ENCODE measurements around the gene S100PBP.

S100PBP gene

GRCh38 chr1:32770741-32771548 is 46.5 kb upstream of the S100PBP start:
- Histone ChIP-seq H2AFZ (ENCODE audit: low read depth, low read length) (no peak overlapping the region), H3K4me2 (ENCODE audit: low read length) (no peak overlapping the region), H3K36me3 (replicated peaks; ENCODE audit: low read depth, low read length) (peaks cover 8% of the 10 kb centered on the region), H3K27ac (ENCODE audit: low read length) (no peak overlapping the region), H3K27me3 (ENCODE audit: low read depth, low read length) (no peaks in the 10 kb centered on the region), H3K4me3 (ENCODE audit: low read length) (no peak overlapping the region), H3K4me1 (ENCODE audit: low read length) (no peaks in the 10 kb centered on the region), H3K9ac (ENCODE audit: low read length) (no peak overlapping the region), H3K79me2 (ENCODE audit: low read length) (no peaks in the 10 kb centered on the region), H4K20me1 (ENCODE audit: insufficient read depth, low read length) (no peaks in the 10 kb centered on the region), H3K9me3 (ENCODE audit: insufficient read depth, low read length) (no peaks in the 10 kb centered on the region)
- TF ChIP-seq EZH2phosphoT487 (IDR thresholded peaks at IDR 0.05; ENCODE audit: low read depth), result no peak

- Histone ChIP-seq H3K79me2 (ENCODE audit: low read length) (no peaks in the 10 kb centered on the region), H3K4me2 (ENCODE audit: low read length) (no peak overlapping the region), H3K9ac (ENCODE audit: low read length) (no peak overlapping the region), H3K9me3 (ENCODE audit: insufficient read depth, low read length) (no peaks in the 10 kb centered on the region), H3K4me1 (ENCODE audit: low read length) (no peaks in the 10 kb centered on the region), H2AFZ (ENCODE audit: low read depth, low read length) (no peak overlapping the region), H3K4me3 (ENCODE audit: low read length) (no peak overlapping the region), H3K36me3 (replicated peaks; ENCODE audit: low read depth, low read length) (peaks cover 8% of the 10 kb centered on the region), H3K27ac (ENCODE audit: low read length) (no peak overlapping the region), H3K27me3 (ENCODE audit: low read depth, low read length) (no peaks in the 10 kb centered on the region), H4K20me1 (ENCODE audit: insufficient read depth, low read length) (no peaks in the 10 kb centered on the region)
- no peak for TF ChIP-seq CTCF (IDR thresholded peaks at IDR 0.05; ENCODE audit: low read depth, low read length)
- TF ChIP-seq EZH2phosphoT487 (IDR thresholded peaks at IDR 0.05; ENCODE audit: low read depth), result no peak
These were observed 45.7 kb upstream of the S100PBP start for GRCh38 chr1:32771561-32772280.

- Histone ChIP-seq H3K27ac (ENCODE audit: low read length) (no peak overlapping the region), H3K4me1 (ENCODE audit: low read length) (no peaks in the 10 kb centered on the region), H3K9ac (ENCODE audit: low read length) (no peak overlapping the region), H2AFZ (ENCODE audit: low read depth, low read length) (no peak overlapping the region), H3K9me3 (ENCODE audit: insufficient read depth, low read length) (no peaks in the 10 kb centered on the region), H3K79me2 (ENCODE audit: low read length) (no peaks in the 10 kb centered on the region), H4K20me1 (ENCODE audit: insufficient read depth, low read length) (no peaks in the 10 kb centered on the region), H3K4me3 (ENCODE audit: low read length) (no peak overlapping the region), H3K36me3 (replicated peaks; ENCODE audit: low read depth, low read length) (peaks cover 8% of the 10 kb centered on the region), H3K27me3 (ENCODE audit: low read depth, low read length) (no peaks in the 10 kb centered on the region), H3K4me2 (ENCODE audit: low read length) (no peak overlapping the region)
- TF ChIP-seq CTCF (IDR thresholded peaks at IDR 0.05; ENCODE audit: low read depth, low read length), result no peak
- no peak for TF ChIP-seq EZH2phosphoT487 (IDR thresholded peaks at IDR 0.05; ENCODE audit: low read depth)
These were observed 45.0 kb upstream of the S100PBP start for GRCh38 chr1:32772281-32773017.

- no peaks in the 10 kb centered on the region for H3K79me2 ChIP-seq (ENCODE audit: low read length)
- H3K9ac ChIP-seq (ENCODE audit: low read length), result no peak overlapping the region
- no peaks in the 10 kb centered on the region for H3K27me3 ChIP-seq (ENCODE audit: low read depth, low read length)
- H3K4me2 ChIP-seq (ENCODE audit: low read length), result no peak overlapping the region
- H3K4me1 ChIP-seq (ENCODE audit: low read length), result no peaks in the 10 kb centered on the region
- H3K4me3 ChIP-seq (ENCODE audit: low read length), result no peak overlapping the region
- no peak overlapping the region for H2AFZ ChIP-seq (ENCODE audit: low read depth, low read length)
- H3K27ac ChIP-seq (ENCODE audit: low read length), result no peak overlapping the region
- peaks cover 8% of the 10 kb centered on the region for H3K36me3 ChIP-seq (replicated peaks; ENCODE audit: low read depth, low read length)
- no peaks in the 10 kb centered on the region for H4K20me1 ChIP-seq (ENCODE audit: insufficient read depth, low read length)
- TF ChIP-seq EZH2phosphoT487 (IDR thresholded peaks at IDR 0.05; ENCODE audit: low read depth), result no peak
- peak; percentile 84 for TF ChIP-seq CTCF (IDR thresholded peaks at IDR 0.05; ENCODE audit: low read depth, low read length)
- no peaks in the 10 kb centered on the region for H3K9me3 ChIP-seq (ENCODE audit: insufficient read depth, low read length)
These were observed 44.3 kb upstream of the S100PBP start for GRCh38 chr1:32773018-32773763.

Measured in OCI-LY3 (cell line).